Limb (tissue), 2 donors: ENCODE measurements around the gene ENKD1.

Experiments
- DNase-seq, 2 donors: peaks; one replicate each; pipeline ENCODE4 v3.0.0-alpha.2; 2016; ENCODE audit errors: extremely low spot score in 2 of 2

Gene ENKD1

DNA sequence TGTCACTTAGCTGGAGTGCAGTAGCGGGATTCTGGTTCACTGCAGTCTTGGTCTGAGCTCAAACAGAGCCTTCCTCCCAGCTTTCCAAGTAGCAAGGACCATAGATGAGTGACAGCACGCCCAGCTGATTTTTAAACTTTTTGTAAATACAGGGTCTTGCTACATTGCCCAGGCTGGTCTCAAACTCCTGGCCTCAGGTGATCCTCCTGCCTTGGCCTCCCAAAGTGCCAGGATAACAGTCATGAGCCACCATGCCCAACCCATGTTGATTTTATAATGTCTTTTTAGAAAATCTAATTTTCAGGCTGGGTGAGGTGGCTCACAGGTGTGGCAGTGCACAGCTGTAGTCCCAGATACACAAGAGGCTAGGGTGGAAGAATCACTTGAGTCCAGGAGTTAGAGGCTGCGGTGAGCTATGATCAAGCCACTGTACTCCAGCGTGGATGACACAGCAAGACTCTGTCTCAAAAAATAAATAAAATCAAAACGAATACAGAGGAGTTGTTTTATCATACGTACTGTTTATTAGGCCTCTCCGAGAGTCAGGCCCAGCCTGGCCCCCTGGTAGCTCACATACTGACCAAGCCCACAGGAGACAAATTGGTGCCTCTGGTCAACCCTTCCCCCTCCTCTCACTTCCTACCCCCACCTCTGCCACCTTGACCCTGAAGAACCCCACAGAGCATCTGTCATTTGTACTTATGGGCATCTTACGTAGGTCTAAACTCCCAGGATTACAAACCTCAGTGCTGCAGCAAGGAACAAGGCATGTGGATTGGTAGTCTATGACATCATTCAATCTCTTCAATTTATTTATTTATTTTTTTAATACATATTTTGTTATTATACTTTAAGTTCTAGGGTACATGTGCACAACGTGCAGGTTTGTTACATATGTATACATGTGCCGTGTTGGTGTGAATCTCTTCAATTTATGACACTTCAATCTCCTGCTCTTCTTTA is 13.7 kb upstream of the ENKD1 start:
- DNase-seq: no peak

DNA sequence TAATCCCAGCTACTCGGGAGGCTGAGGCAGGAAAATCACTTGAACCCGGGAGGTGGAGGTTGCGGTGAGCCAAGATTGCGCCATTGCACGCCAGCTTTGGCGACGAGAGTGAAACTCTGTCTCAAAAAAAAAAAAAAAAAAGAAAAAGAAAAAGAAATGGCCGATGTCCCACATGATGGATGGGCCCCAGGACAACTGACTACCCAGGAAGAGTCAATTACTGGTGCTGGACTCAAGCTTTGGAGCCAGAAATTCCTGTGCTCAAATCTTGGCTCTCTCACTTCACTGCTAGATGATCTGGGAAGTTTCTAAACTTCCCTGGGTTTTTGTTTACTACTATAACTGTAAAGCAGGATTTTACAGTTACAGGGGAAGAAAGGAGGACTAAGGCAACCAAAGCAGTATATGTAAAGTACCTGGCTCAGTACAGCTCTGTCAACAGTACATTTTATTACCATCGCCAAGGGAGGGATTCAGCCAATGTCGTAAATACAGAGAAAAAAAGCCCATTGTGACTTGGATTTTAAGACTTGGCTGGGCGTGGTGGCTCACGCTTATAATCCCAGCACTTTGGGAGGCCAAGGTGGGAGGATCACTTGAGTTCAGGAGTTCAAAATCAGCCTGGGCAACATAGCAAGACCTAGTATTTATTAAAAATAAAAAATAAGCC is 11.9 kb upstream of the ENKD1 start:
- no peak for DNase-seq

DNA sequence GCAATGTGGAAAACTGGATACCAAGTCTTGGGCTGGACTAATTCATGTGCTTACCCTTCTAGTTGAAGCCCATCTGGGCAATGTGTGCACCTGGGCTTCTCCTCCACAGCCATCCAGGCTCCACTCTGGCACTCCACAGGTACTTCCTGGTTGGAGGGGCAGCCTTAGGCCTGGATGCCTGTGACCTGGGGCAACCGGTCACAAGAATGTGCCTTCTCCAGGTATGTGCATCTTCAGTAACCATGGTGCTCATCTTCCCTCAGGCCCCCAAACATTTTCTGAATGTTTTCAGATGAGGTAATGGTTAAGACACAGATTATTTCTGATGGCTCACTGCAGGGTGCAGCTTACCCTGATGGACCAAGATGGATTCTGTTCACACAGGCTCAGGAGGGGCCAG is 11.2 kb upstream of the ENKD1 start:
- DNase-seq: no peak

DNA sequence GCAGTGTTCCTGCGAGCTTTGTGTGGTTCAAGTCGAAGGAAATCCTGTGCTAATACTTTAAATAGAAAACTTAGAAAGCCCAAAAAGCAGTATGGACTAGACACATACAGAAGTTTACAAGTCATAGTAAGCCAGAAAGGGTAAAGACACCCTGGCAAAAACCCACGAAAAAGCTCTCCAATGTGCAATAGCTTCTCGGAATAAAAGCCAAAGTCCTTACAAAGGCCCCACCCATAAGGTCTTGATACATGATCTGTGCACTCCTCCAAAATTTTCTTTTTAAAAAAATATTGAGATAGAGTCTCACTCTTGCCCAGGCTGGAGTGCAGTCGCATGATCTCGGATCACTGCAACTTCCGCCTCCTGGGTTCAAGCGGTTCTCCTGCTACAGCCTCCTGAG is 10.4 kb upstream of the ENKD1 start:
- no peak for DNase-seq

DNA sequence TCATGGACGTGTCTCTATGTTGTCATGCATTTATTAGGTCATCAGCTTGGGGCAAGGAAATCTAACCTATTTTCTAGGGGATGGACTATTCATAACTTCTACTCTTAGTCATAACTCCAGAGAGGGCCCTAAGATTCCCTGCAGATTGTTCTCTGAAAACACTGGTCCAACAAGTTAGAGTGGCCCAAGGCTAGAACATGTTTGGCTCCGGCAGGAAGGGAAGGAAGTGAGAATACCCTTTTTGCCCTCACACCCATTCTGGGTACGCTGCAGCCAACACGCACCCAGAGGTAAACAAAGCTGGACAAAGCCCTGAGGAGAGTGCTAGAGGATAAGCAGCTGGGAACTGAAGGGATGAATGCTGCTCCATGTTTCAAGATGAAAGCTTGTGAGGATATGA is 10.0 kb upstream of the ENKD1 start:
- no peak for DNase-seq

DNA sequence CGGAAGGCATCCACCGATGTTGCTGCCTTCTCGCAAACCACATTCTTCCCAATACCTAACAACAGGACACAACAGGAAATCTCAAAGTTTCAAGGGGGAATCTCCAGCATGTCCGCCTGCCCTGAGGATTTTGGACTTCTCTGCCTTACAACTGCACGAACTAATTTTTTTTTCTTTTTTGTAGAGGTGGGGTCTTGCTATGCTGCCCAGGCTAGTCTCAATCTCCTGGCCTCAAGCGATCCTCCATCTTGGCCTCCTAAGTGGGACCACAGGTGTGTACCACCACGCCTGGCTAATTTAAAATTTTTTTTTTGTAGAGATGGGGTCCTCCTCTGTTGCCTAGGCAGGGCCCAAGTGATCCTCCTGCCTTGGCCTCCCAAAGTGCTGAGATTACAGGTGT is 9.4 kb upstream of the ENKD1 start:
- no peak for DNase-seq

DNA sequence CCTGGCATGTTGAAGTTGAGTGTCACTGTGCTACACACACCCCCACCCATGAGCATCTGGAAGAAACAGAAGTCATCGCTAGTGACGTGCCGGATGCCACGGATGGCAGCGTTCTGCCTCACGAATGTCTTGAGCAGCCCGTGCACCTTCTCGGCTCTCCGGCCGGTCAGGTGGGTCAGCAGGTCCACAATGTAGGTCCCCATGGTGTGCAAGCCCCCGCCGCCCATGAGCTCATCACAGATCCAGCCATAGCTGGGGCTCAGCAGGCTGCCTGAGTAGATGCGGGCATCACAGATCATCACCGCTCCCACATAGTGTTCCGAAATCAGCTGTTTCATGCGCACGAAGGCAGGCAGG is 9.0 kb upstream of the ENKD1 start:
- no peak for DNase-seq

DNA sequence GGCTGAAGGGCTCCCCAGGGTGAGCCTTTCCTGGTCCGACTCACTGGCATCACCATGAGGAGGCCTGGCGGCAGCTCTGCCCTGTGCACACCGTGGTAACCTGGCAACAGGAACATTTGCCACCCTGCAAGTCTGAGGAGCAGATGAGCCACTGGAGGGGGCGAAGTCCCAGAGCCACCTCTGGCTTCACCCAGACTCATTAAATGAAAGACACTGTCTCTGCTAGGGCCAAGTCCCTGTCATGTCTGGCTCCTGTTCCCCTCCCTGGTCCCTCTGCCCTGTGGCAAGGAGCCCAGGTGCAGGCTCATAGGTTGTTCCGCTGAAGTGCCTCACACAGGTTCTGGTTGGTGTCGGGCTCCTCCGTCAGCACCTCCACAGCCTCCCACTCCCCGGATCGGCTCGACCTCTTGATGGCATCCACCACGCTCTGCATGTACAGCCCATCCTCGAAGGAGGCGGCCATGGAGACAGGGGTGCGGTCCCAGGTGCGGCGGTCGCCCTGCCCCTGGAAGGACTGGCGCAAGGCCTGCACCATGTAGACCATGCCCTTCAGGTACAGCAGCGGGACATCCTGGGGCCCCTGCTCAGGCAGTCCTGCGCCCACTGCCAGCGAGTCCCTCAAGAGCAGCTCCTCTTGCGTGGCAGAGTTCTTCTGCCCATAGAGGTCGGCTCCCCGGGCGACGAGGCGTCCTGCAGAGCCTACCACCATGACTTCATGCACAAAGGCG is 8.5 kb upstream of the ENKD1 start:
- no peak for DNase-seq

DNA sequence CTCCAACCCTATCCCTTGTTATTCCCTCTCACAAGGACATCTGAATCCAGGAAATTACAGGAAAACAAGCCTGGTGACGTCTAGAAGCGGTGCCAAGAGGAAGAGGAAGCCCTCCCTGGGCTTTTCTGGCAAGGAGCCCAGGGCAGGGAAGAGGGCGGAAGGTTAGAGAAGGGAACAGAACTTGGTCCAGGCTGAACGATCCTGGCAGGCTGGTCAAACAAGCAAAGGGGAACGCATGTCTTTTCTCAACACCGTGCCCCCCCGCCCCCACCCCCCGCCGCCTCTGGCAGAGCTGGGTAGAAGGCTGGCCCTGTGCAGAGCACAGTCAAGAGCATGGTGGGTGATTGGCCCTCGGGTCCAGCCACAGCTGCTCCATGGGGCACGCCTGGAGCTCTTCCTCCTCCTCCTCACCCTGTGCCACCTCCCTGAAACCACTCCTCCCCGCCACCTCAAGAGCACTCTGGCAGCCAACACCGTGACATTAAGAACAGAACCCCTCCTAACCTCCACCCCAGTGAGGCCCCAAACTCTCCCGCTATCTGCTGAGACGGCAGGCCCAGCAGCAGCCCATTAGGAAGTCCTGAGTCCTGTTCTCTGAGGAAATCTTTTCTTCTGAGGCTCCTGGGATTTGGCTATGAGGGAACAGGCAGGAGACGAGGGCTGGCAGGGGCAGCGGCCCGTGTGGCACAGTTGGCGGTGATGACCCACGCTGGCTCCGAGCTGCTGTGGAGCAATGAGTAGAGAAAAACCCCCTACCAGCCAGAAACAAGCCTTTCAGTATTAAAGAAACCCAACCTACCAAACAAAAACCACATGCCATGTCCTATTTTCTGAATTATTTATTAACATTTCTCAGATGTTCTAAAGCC is 7.4 kb upstream of the ENKD1 start:
- DNase-seq: no peak

DNA sequence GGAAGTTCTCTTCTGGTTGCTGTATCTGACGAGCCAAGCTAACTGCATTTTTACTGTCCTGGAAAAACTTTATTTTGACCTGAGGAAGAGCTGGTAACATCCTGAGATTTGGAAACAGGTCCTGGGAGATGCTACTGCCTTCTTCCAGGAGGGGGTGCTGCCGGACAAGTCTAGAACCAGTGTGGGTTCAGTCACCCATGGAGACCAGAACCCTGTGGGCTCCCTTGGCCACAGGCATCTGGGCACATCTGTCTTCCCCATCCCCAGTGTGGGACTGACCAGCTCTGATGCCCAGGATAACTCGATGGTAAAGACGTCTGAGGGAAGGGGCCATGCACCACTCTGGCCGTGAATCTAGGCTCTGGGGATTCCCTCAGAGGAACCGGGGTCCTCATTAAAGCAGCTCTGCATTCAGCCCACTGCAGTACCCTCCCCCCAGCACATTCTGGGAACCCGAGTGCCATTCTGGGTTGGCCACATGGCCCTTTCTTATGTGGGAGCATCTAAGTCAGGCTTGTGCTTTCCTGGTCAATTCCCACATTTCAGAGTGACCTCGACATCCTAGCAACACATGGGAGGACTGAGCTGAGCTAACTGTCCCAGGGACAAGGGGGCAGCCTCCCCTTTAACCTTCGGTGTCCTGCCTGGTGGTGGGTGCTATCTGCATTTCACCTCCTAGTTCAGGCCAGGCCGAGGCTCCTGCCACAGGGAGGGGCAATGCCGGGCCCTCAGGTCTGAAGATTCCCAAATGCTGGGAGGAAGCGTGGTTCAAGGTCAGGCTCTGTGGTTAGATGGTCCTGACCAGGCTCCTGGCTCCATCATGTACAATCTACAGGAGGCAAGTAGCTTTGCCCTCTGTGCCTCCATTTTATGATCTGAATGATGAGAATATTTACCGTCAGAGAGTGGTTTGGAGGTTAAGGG is 6.5 kb upstream of the ENKD1 start:
- DNase-seq: peak in 1 of 2 donors; percentile 65

DNA sequence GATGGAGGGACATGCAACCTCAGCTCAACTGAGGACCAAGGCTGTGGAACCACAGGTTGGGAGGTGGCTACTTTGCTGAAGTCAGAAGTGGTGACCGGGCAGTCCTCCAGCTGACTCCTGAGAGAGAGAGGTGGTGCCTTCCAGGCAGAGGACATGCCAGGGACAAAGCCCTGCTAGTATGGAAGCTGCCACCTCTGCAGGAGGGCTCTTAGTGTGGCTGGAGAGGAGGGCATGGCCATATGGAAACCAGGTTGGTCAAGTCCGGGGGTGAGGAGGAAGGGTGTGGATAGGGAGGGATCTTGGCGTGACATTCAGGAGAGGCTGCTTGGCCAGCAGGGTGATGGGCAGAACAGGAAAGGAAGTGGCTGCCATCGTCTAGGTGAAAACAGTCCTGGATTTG is 5.8 kb upstream of the ENKD1 start:
- DNase-seq: no peak

DNA sequence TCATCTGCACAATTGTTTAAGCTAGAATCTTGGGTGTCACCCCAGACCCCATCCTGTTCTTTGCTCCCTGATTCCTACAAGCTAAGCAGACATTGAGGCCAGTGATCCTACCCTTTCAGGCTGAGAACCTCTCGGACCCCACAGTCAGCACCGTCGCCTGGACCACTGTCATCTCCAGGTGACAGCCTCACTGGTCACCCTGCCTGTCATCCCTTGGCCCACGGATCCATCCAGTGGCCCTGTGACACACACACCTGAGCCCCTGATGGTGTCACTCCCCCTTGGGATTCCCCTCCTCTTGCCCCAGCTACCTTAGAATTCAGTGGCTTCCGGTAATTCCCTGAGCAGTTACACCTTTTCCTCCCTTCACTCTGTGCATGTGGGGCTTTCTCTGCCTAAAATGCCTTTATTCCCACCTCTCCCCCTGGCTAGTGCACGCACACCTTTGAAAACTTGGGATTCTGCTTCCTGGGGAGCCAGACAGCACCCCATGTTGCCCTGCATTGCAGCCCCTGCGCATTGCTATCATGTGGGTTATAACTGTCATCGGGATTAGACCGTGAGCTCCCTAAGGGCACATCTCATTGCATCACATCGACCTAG is 3.0 kb upstream of the ENKD1 start:
- DNase-seq: no peak

DNA sequence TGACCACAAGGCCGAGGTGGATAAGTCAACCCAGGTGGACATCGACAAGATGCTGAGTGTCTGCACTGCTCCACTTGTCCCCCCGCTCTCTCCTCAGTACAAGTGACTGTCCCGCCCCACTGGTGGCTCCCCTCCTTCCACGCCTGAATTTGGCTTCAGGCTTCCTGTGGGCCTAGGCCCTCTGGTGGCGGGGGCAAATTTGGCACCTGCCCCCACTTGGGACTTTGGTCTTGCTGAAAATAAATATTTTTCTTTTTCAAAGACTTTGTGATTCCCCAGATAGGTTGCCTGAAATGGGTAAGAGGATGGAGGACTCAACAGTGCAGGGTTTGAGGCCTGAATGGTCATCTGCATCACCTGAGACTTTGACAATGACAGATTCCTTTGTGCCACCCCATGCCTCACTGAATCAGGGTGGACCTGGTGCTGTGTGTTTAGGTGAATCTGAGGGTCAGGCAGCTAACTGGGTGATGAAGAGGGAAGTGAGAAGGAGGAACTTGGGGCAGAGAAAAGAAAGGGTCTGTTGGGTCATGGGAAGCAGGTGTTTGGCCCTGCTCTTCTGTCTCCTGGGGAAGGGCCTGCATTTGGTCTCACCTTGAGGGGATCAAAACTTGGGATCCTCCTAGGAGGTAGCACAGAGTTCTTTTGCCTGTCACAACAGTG is 2.1 kb upstream of the ENKD1 start:
- no peak for DNase-seq

DNA sequence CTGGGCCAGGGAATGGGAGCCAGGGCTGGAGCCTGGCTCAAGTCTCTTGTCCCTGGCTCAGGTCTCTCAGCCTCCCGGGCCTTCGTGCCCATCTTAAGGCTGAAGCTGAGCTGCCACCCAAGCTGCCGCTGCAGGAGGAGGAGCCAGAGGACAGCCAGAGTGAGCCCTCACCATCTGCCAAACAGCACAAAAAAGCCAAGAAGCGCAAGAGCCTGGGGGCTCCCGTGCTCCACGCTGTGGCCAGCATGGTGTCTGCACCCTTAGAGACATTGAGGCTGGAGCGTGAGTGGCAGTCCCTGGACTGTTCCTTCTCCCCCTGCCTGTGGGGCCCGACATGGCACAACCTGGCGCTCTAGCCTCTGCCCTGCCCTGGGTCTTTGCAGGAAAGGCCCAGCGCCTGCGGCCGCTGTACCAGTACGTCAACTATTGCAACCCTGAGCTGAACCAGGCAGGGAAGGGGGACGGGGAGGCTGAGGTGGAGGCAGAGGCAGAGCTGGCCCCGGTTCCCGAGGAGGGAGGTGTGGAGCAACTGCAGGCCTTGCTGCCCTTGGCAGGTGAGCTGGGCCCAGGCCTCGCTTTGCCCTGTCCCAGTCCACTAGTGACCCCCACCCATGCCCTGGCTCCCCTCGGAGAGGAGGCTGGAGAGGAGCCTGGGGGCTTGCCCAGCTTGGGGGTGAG is 1.4 kb upstream of the ENKD1 start:
- DNase-seq: peak; percentile 86

DNA sequence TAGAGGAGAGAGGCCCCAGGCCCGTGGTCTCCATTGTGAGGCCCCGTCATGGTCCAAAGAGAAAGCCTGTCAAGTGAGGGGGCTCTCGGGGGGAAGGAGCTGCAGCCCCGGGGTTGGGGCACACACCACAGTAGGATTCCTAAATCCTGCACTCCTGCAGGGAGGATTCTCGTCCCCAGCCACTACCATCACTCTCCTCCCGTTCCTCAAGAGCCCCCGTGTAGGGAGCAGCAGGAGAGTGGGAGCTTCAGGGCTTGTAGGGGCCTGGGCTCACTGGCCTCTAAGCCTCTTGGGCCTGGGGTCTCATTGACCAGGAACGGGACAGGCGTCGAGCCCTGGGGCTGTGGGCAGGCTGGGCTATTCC is 885 bp upstream of the ENKD1 start:
- DNase-seq: no peak

DNA sequence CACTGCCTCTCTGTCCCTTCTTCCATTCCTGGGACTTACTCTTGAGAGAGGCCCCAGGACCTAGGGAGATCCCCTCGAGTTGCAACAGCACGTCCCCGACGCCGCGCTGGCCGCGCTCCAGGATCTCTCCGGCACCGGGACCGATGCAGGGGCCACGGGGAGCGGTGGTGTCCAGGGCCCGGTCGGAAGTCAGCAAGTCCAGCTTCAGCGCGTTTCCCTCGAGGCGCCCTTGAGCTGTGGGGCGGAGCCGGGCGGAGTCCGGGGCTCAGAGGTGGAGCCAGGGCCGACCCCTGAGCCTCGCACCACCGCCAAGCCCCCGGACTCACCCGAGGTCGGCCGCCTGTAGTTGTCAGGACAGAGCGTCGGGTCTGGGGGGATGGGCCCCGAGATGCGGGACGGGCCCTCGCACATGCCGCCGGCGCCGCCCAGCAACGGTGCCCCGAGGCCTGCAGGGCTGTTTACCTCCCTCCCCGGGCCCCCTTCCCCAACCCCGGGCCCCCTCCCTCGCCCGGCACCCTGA is 458 bp downstream of the ENKD1 start:
- DNase-seq: peak in 1 of 2 donors; percentile 62

DNA sequence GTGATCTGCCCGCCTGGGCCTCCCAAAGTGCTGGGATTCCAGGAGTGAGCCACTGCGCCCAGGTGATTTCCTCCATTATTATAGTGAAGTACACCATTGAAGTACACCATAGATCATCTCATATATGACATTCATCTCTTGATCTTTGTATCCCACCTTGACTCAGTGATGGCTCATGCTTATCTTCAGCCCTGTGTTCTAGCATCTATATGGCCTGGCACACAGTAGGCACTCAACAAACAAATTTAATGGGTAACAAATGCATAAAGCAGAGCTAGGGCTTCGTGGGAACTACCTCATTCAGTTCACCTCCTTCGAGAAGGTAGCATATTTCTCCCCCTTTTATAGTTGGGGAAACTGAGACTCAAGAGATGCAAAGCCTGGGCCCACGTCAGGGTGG is 952 bp downstream of the ENKD1 start:
- no peak for DNase-seq

DNA sequence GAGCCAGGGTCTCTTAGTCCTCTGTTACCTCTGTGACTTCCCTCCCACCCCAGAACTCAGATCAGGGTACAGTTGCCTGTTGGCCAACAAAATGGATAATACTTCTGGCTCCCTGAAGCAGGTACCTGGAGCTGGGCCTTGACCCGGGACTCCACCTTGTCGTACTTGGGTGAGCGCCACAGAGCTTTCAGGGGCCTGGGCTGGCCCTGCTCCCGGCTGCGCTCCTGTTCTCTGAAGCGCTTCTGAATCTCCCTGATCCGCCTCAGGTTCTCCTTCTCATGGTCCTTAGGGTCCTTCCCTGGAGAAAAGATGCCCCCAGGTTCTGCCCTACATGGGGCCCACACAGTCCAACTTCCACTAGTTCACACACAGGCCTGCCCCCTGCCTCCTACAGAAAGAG is 1.7 kb downstream of the ENKD1 start:
- no peak for DNase-seq

DNA sequence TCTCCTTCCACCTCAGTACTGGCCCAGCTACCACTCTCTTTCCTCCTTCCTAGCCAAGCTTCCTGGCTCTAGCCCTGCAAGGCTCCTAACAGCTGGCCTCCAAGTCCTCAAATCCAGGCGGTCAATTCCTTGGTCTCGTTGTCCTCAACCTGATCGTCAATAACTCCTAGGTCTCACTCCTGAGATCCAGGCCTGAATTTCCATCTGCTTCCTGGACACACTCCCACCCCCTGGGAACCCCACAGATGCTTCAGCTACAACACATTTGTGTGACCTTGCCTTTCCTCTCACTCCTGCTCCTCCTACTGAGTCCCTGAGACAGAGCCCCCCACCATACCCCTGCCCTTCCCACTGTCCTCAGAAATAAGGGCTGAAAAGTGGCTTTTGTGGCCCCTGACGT is 2.3 kb downstream of the ENKD1 start:
- DNase-seq: no peak
